ENCODE results near the gene KYNU. TPM values are rescaled to one million over a fixed set of nuclear protein-coding genes. Genes with fewer than 3 reads are reported as not detected.

Gene KYNU
- total RNA-seq, 1 experiment from 2014 or later, result 143 TPM

GRCh38 chr2:142967060-142967459 lies 89.6 kb downstream of the KYNU start:
- Mint-ChIP-seq H3K4me1 (ENCODE audit: insufficient read depth, unreplicated experiment) (peaks cover 6% of the 10 kb centered on the region), H3K9me3 (ENCODE audit: unreplicated experiment) (no peaks in the 10 kb centered on the region), H3K36me3 (ENCODE audit: insufficient read depth, unreplicated experiment) (peaks cover 100% of the 10 kb centered on the region), H3K27me3 (ENCODE audit: insufficient read depth, unreplicated experiment) (no peaks in the 10 kb centered on the region), H3K27ac (ENCODE audit: low read depth, unreplicated experiment) (no peak overlapping the region), H3K4me3 (ENCODE audit: unreplicated experiment) (no peak overlapping the region)
- ChIA-PET CTCF (interaction anchor here (1.1 kb wide), 1 partner anchor 21 kb away, joined by 4 read pairs; no protein-coding TSS in a partner anchor), POLR2A (no interaction called here)
- no peak for TF ChIP-seq CTCF (IDR thresholded peaks at IDR 0.05; ENCODE audit: unreplicated experiment)
- intact Hi-C loops (cut with micrococcal nuclease), result no loop called here
- DNase-seq (ENCODE audit: unreplicated experiment), result no peak
- no TSS peak for BruUV-seq (replicated peaks)

GRCh38 chr2:142973160-142973821 lies 95.8 kb downstream of the KYNU start:
- intact Hi-C loops (cut with micrococcal nuclease), result no loop called here
- H3K36me3 Mint-ChIP-seq (ENCODE audit: insufficient read depth, unreplicated experiment), result peaks cover 85% of the 10 kb centered on the region
- no TSS peak for BruUV-seq (replicated peaks)
- TF ChIP-seq CTCF (IDR thresholded peaks at IDR 0.05; ENCODE audit: unreplicated experiment), result no peak
- H3K27ac Mint-ChIP-seq (ENCODE audit: low read depth, unreplicated experiment), result peak overlapping the region; percentile 81
- ChIA-PET POLR2A (interaction anchor here (0.6 to 3.7 kb wide), 5 partner anchors 13 to 93 kb away, joined by 3 to 13 read pairs (median 5); no protein-coding TSS in a partner anchor), CTCF (interaction anchor here (0.5 to 10.4 kb wide), 7 partner anchors 7 to 1669 kb away, joined by 3 to 69 read pairs (median 8); no protein-coding TSS in a partner anchor)
- peaks cover 24% of the 10 kb centered on the region for H3K4me1 Mint-ChIP-seq (ENCODE audit: insufficient read depth, unreplicated experiment)
- no peak overlapping the region for H3K4me3 Mint-ChIP-seq (ENCODE audit: unreplicated experiment)
- no peaks in the 10 kb centered on the region for H3K9me3 Mint-ChIP-seq (ENCODE audit: unreplicated experiment)
- H3K27me3 Mint-ChIP-seq (ENCODE audit: insufficient read depth, unreplicated experiment), result no peaks in the 10 kb centered on the region
- no peak for DNase-seq (ENCODE audit: unreplicated experiment)

- intact Hi-C loops (cut with micrococcal nuclease), result no loop called here
- no TSS peak for BruUV-seq (replicated peaks)
- CTCF ChIA-PET, result interaction anchor here (0.5 to 10.4 kb wide), 6 partner anchors 10 to 1669 kb away, joined by 3 to 69 read pairs (median 6); no protein-coding TSS in a partner anchor
- Mint-ChIP-seq H3K4me3 (ENCODE audit: unreplicated experiment) (no peak overlapping the region), H3K4me1 (ENCODE audit: insufficient read depth, unreplicated experiment) (peaks cover 24% of the 10 kb centered on the region), H3K27me3 (ENCODE audit: insufficient read depth, unreplicated experiment) (no peaks in the 10 kb centered on the region), H3K9me3 (ENCODE audit: unreplicated experiment) (no peaks in the 10 kb centered on the region), H3K36me3 (ENCODE audit: insufficient read depth, unreplicated experiment) (peaks cover 80% of the 10 kb centered on the region), H3K27ac (ENCODE audit: low read depth, unreplicated experiment) (peak overlapping the region; percentile 81)
- DNase-seq (ENCODE audit: unreplicated experiment), result no peak
- POLR2A ChIA-PET, result interaction anchor here (0.6 to 3.7 kb wide), 7 partner anchors 8 to 1097 kb away, joined by 3 to 13 read pairs (median 5); no protein-coding TSS in a partner anchor
- no peak for TF ChIP-seq CTCF (IDR thresholded peaks at IDR 0.05; ENCODE audit: unreplicated experiment)
Observed at GRCh38 chr2:142973822-142974207, 96.4 kb downstream of the KYNU start.

- Mint-ChIP-seq H3K4me1 (ENCODE audit: insufficient read depth, unreplicated experiment) (peaks cover 24% of the 10 kb centered on the region), H3K9me3 (ENCODE audit: unreplicated experiment) (no peaks in the 10 kb centered on the region), H3K36me3 (ENCODE audit: insufficient read depth, unreplicated experiment) (peaks cover 78% of the 10 kb centered on the region), H3K4me3 (ENCODE audit: unreplicated experiment) (no peak overlapping the region), H3K27ac (ENCODE audit: low read depth, unreplicated experiment) (peak overlapping the region; percentile 81), H3K27me3 (ENCODE audit: insufficient read depth, unreplicated experiment) (no peaks in the 10 kb centered on the region)
- POLR2A ChIA-PET, result interaction anchor here (0.6 to 3.7 kb wide), 8 partner anchors 9 to 1096 kb away, joined by 3 to 13 read pairs (median 4); no protein-coding TSS in a partner anchor
- TF ChIP-seq CTCF (IDR thresholded peaks at IDR 0.05; ENCODE audit: unreplicated experiment), result no peak
- DNase-seq (ENCODE audit: unreplicated experiment), result peak; percentile 35
- BruUV-seq (replicated peaks), result no TSS peak
- CTCF ChIA-PET, result interaction anchor here (0.6 to 10.4 kb wide), 10 partner anchors 8 to 346 kb away, joined by 3 to 69 read pairs (median 3); partner anchors contain the start of gene KYNU
- intact Hi-C loops (cut with micrococcal nuclease), result no loop called here
Observed at GRCh38 chr2:142974288-142975024, 97.0 kb downstream of the KYNU start.
